Right lung (tissue), 5 donors: ENCODE measurements around the gene NFATC1. TPM values are rescaled to one million over a fixed set of nuclear protein-coding genes. Genes with fewer than 3 reads are reported as not detected.
A peak's percentile ranks its signal among the peaks of the same experiment; 100 is the strongest.
"Not testable (repeated sequence)": the region's sequence is repeated elsewhere in the genome, so short reads cannot be mapped to it uniquely, and the experiment has no call there.

Experiments
- DNase-seq, 2 donors: peaks; one replicate each; pipeline ENCODE4 v3.0.0-alpha.2; 2013
- polyA plus RNA-seq, 5 donors: library from polyadenylated mRNA; unstranded; fragments of 120-200 nt; gene quantifications; one replicate each; pipeline versions ENCODE4 v1.2.1 to v1.2.3, GENCODE V29; 2013; ENCODE audit warnings: inconsistent platforms in 1 of 5, low replicate concordance in 1 of 5; ENCODE audit not compliant: insufficient read length in 5 of 5, insufficient read depth in 1 of 5

NFATC1 gene
- polyA plus RNA-seq, 5 donors: 5.6 to 8.0 (median 6.9) TPM

GRCh38 chr18:79487801-79488201, 92.1 kb downstream of the NFATC1 start:
- no peak for DNase-seq

- no peak for DNase-seq
Measured at GRCh38 chr18:79488311-79489050, 92.8 kb downstream of the NFATC1 start.

- DNase-seq: no peak
Measured at GRCh38 chr18:79489051-79489898, 93.5 kb downstream of the NFATC1 start.

GRCh38 chr18:79489899-79490625, 94.3 kb downstream of the NFATC1 start:
- DNase-seq: no peak

- no peak for DNase-seq
Measured at GRCh38 chr18:79490626-79491041, 94.9 kb downstream of the NFATC1 start.

- DNase-seq: no peak
Measured at GRCh38 chr18:79491081-79491551, 95.4 kb downstream of the NFATC1 start.

- DNase-seq: no peak
Measured at GRCh38 chr18:79493211-79493800, 97.6 kb downstream of the NFATC1 start.

GRCh38 chr18:79493801-79494211, 98.1 kb downstream of the NFATC1 start:
- DNase-seq: no peak

- no peak for DNase-seq
Measured at GRCh38 chr18:79494936-79495335, 99.2 kb downstream of the NFATC1 start.

GRCh38 chr18:79495591-79496071, 99.9 kb downstream of the NFATC1 start:
- no peak for DNase-seq

- no peak for DNase-seq
Measured at GRCh38 chr18:79496237-79496977, 100.7 kb downstream of the NFATC1 start.

- DNase-seq: peak; percentile 77 to 81
Measured at GRCh38 chr18:79496978-79497637, 101.4 kb downstream of the NFATC1 start.

GRCh38 chr18:79497638-79498081, 101.9 kb downstream of the NFATC1 start:
- DNase-seq: no peak

- no peak for DNase-seq
Measured at GRCh38 chr18:79498662-79499061, 102.9 kb downstream of the NFATC1 start.

- DNase-seq: no peak
Measured at GRCh38 chr18:79501006-79501405, 105.3 kb downstream of the NFATC1 start.

GRCh38 chr18:79502782-79503181, 107.1 kb downstream of the NFATC1 start:
- DNase-seq: no peak

- no peak for DNase-seq
Measured at GRCh38 chr18:79503406-79503805, 107.7 kb downstream of the NFATC1 start.

GRCh38 chr18:79504034-79504433, 108.3 kb downstream of the NFATC1 start:
- DNase-seq: no peak

GRCh38 chr18:79504495-79504894, 108.8 kb downstream of the NFATC1 start:
- DNase-seq: not testable (repeated sequence)

- DNase-seq: not testable (repeated sequence)
Measured at GRCh38 chr18:79505465-79505864, 109.7 kb downstream of the NFATC1 start.
